ENCODE results near the gene RCHY1. TPM values are rescaled to one million over a fixed set of nuclear protein-coding genes. Genes with fewer than 3 reads are reported as not detected.
A peak's percentile ranks its signal among the peaks of the same experiment; 100 is the strongest.
"Not testable (repeated sequence)": the region's sequence is repeated elsewhere in the genome, so short reads cannot be mapped to it uniquely, and the experiment has no call there.

The RCHY1 gene
- total RNA-seq, 1 donor from 2014 or later = 30.2 TPM

- ATAC-seq = no peak
- peaks cover 28% of the 10 kb centered on the region for H3K36me3 ChIP-seq
Measured at GRCh38 chr4:75516144-75516543, 1.9 kb upstream of the RCHY1 start.

GRCh38 chr4:75514949-75515612 is 878 bp upstream of the RCHY1 start:
- Histone ChIP-seq H3K4me3 (peak overlapping the region; percentile 84), H3K27me3 (no peaks in the 10 kb centered on the region), H3K4me1 (peaks cover 38% of the 10 kb centered on the region), H3K36me3 (peaks cover 28% of the 10 kb centered on the region), H3K27ac (peak overlapping the region; percentile 97), H3K9me3 (no peaks in the 10 kb centered on the region)
- intact Hi-C loops (cut with DNase I) = no loop called here
- ATAC-seq (no peak), DNase-seq (no peak)
- no peak for TF ChIP-seq CTCF (IDR thresholded peaks at IDR 0.05)

More at GRCh38 chr4:75516144-75516543, 1.9 kb upstream of the RCHY1 start:
- no peak for DNase-seq
- intact Hi-C loops (cut with DNase I) = no loop called here
- no peak overlapping the region for H3K27ac ChIP-seq
- no peaks in the 10 kb centered on the region for H3K27me3 ChIP-seq
- H3K4me1 ChIP-seq = peaks cover 28% of the 10 kb centered on the region
- no peak overlapping the region for H3K4me3 ChIP-seq
- no peaks in the 10 kb centered on the region for H3K9me3 ChIP-seq
- TF ChIP-seq CTCF (IDR thresholded peaks at IDR 0.05) = no peak

- H3K27me3 ChIP-seq = no peaks in the 10 kb centered on the region
- peak overlapping the region; percentile 97 for H3K27ac ChIP-seq
- DNase-seq (no peak), ATAC-seq (peak; percentile 0)
- peak overlapping the region; percentile 84 for H3K4me3 ChIP-seq
- H3K4me1 ChIP-seq = peaks cover 42% of the 10 kb centered on the region
- no peak for TF ChIP-seq CTCF (IDR thresholded peaks at IDR 0.05)
- no peaks in the 10 kb centered on the region for H3K9me3 ChIP-seq
- peaks cover 29% of the 10 kb centered on the region for H3K36me3 ChIP-seq
- intact Hi-C loops (cut with DNase I) = no loop called here
Measured at GRCh38 chr4:75513526-75514130, 575 bp downstream of the RCHY1 start.

GRCh38 chr4:75512386-75513211 is 1.6 kb downstream of the RCHY1 start:
- no peaks in the 10 kb centered on the region for H3K9me3 ChIP-seq
- peak overlapping the region; percentile 84 for H3K4me3 ChIP-seq
- H3K4me1 ChIP-seq = peaks cover 42% of the 10 kb centered on the region
- DNase-seq (no peak), ATAC-seq (no peak)
- peaks cover 28% of the 10 kb centered on the region for H3K36me3 ChIP-seq
- H3K27ac ChIP-seq = peak overlapping the region; percentile 97
- TF ChIP-seq CTCF (IDR thresholded peaks at IDR 0.05) = no peak
- H3K27me3 ChIP-seq = no peaks in the 10 kb centered on the region
- intact Hi-C loops (cut with DNase I) = no loop called here

GRCh38 chr4:75511841-75512240 is 2.4 kb downstream of the RCHY1 start:
- Histone ChIP-seq H3K27me3 (no peaks in the 10 kb centered on the region), H3K4me1 (peaks cover 42% of the 10 kb centered on the region), H3K4me3 (peak overlapping the region; percentile 84), H3K27ac (peak overlapping the region; percentile 71), H3K36me3 (peaks cover 28% of the 10 kb centered on the region), H3K9me3 (no peaks in the 10 kb centered on the region)
- TF ChIP-seq CTCF (IDR thresholded peaks at IDR 0.05) = no peak
- ATAC-seq (no peak), DNase-seq (no peak)
- intact Hi-C loops (cut with DNase I) = no loop called here

GRCh38 chr4:75509592-75509991 is 4.6 kb downstream of the RCHY1 start:
- intact Hi-C loops (cut with DNase I); H3K9me3 ChIP-seq; DNase-seq; H3K4me3 ChIP-seq; ATAC-seq; H3K27me3 ChIP-seq; H3K27ac ChIP-seq: not testable (repeated sequence)
- H3K4me1 ChIP-seq = peaks cover 34% of the 10 kb centered on the region
- H3K36me3 ChIP-seq = peaks cover 43% of the 10 kb centered on the region

Data from upper lobe of right lung (tissue), 1 donor.